Measurements from ENCODE around the gene SPTBN4. TPM values are rescaled to one million over a fixed set of nuclear protein-coding genes. Genes with fewer than 3 reads are reported as not detected.
"Not testable (repeated sequence)": the region's sequence is repeated elsewhere in the genome, so short reads cannot be mapped to it uniquely, and the experiment has no call there.

SPTBN4 gene
- polyA plus RNA-seq, 1 donor, result 3.4 TPM

DNA sequence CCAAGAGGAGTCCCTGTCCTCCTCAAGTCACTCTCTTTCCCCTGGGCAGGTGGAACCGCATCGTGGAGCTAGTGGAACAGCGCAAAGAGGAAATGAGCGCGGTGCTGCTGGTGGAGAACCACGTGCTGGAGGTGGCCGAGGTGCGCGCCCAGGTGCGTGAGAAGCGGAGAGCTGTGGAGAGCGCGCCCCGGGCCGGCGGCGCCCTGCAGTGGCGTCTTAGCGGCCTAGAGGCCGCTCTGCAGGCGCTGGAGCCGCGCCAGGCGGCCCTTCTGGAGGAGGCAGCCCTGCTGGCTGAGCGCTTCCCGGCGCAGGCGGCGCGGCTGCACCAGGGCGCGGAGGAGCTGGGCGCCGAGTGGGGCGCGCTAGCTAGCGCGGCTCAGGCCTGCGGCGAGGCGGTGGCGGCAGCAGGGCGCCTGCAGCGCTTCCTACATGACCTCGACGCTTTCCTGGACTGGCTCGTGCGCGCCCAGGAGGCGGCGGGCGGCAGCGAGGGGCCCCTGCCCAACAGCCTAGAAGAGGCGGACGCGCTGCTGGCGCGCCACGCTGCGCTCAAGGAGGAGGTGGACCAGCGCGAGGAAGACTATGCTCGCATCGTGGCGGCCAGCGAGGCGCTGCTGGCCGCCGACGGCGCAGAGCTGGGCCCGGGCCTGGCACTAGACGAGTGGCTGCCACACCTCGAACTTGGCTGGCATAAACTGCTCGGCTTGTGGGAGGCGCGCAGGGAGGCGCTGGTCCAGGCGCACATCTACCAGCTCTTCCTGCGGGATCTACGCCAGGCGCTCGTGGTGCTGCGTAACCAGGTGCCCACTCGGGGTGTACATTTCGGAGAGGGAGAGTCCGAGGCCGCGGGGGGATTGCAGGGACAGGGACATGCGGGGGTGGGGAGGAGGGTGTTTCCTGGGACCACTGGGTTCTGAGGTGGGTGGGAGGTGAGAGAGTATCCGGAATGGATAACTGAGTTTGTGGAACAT is 52.8 kb downstream of the SPTBN4 start:
- no peak for DNase-seq
- Histone ChIP-seq H3K27me3 (ENCODE audit: control insufficient read depth, insufficient read depth, low read length) (peaks cover 36% of the 10 kb centered on the region), H3K9me3 (ENCODE audit: control insufficient read depth, low read depth, low read length) (no peaks in the 10 kb centered on the region), H3K4me3 (ENCODE audit: low read length) (no peak overlapping the region), H3K27ac (ENCODE audit: low read length) (no peak overlapping the region), H3K4me1 (ENCODE audit: control insufficient read depth, insufficient read depth, low read length) (peaks cover 8% of the 10 kb centered on the region), H3K36me3 (ENCODE audit: control insufficient read depth, insufficient read depth, low read length) (no peaks in the 10 kb centered on the region)
- no CpG with 5 or more reads among the region's 91 CpGs for WGBS (ENCODE audit: insufficient coverage, low lambda C conversion rate)

GRCh38 chr19:40521276-40521675 is 54.5 kb downstream of the SPTBN4 start:
- no peaks in the 10 kb centered on the region for H3K9me3 ChIP-seq (ENCODE audit: control insufficient read depth, low read depth, low read length)
- no peak overlapping the region for H3K27ac ChIP-seq (ENCODE audit: low read length)
- no peak overlapping the region for H3K4me3 ChIP-seq (ENCODE audit: low read length)
- no CpG with 5 or more reads among the region's 8 CpGs for WGBS (ENCODE audit: insufficient coverage, low lambda C conversion rate)
- H3K36me3 ChIP-seq (ENCODE audit: control insufficient read depth, insufficient read depth, low read length), result no peaks in the 10 kb centered on the region
- H3K4me1 ChIP-seq (ENCODE audit: control insufficient read depth, insufficient read depth, low read length), result peaks cover 8% of the 10 kb centered on the region
- H3K27me3 ChIP-seq (ENCODE audit: control insufficient read depth, insufficient read depth, low read length), result peaks cover 26% of the 10 kb centered on the region
- DNase-seq, result no peak

DNA sequence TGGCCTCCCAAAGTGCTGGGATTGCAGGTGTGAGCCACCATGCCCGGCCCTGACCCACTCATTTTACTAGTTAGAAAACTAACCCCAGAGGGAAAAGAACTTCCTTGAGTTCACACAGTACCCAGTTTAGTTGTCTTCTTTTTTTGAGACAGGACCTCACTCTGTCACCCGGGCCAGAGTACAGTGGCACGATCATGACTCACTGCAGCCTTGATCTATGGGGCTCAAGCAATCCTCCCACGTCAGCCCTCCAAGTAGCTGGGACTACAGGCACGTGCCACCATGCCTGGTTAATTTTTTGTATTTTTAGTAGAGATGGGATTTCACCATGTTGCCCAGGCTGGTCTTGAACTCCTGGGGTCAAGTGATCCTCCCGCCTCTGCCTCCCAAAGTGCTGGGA is 55.1 kb downstream of the SPTBN4 start:
- not testable (repeated sequence) for H3K4me1 ChIP-seq (ENCODE audit: control insufficient read depth, insufficient read depth, low read length); H3K4me3 ChIP-seq (ENCODE audit: low read length); DNase-seq; H3K9me3 ChIP-seq (ENCODE audit: control insufficient read depth, low read depth, low read length); H3K36me3 ChIP-seq (ENCODE audit: control insufficient read depth, insufficient read depth, low read length); H3K27ac ChIP-seq (ENCODE audit: low read length)
- peaks cover 26% of the 10 kb centered on the region for H3K27me3 ChIP-seq (ENCODE audit: control insufficient read depth, insufficient read depth, low read length)
- WGBS (ENCODE audit: insufficient coverage, low lambda C conversion rate), result no CpG with 5 or more reads among the region's 6 CpGs

DNA sequence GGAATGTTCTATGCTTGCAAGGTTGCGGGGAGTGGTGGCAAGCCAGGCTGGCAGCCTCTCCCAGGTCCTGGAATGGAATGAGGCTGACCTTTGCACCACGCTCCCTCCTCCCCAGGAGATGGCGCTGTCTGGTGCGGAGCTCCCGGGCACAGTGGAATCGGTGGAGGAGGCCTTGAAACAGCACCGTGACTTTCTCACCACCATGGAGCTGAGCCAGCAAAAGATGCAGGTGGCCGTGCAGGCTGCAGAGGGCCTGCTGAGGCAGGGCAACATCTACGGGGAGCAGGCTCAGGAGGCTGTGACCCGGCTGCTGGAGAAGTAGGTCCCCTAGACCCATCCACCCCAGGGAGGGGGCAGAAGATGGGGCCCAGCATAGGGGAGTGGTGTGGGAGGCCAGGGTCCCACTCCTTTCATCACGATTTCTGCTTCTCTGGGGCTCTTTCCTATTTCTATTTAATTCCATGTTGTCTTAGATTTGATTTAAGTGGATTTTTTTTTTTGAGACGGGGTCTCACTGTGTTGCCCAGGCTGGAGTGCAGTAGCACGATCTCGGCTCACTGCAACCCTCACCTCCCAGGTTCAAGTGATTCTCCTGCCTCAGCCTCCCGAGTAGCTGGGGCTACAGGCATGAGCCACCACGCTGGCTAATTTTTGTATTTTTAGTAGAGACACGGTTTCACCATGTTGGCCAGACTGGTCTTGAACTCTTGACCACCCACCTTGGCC is 56.7 kb downstream of the SPTBN4 start:
- H3K4me1 ChIP-seq (ENCODE audit: control insufficient read depth, insufficient read depth, low read length), result peaks cover 8% of the 10 kb centered on the region
- no peaks in the 10 kb centered on the region for H3K36me3 ChIP-seq (ENCODE audit: control insufficient read depth, insufficient read depth, low read length)
- WGBS (ENCODE audit: insufficient coverage, low lambda C conversion rate), result no CpG with 5 or more reads among the region's 17 CpGs
- no peaks in the 10 kb centered on the region for H3K9me3 ChIP-seq (ENCODE audit: control insufficient read depth, low read depth, low read length)
- H3K27ac ChIP-seq (ENCODE audit: low read length), result peak overlapping the region; percentile 57
- H3K27me3 ChIP-seq (ENCODE audit: control insufficient read depth, insufficient read depth, low read length), result peaks cover 21% of the 10 kb centered on the region
- peak overlapping the region; percentile 8 for H3K4me3 ChIP-seq (ENCODE audit: low read length)
- peak; percentile 93 to 95 for DNase-seq

DNA sequence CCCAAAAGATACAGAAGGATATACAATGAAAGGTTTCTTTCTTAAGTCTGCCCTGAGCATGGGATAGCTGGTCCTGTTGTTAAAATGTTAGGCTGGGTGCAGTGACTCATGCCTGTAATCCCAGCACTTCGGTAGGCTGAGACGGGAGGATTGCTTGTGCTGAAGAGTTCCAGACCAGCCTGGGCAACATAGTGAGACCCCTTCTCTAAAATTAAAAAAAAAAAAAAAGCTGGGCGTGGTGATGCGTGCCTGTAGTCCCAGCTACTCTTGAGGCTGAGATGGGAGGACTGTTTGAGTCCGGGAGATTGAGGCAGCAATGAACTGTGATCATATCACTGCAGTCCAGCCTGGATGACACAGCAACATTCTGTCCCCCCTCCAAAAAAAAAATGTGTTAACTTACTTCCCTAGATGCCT is 57.3 kb downstream of the SPTBN4 start:
- Histone ChIP-seq H3K4me3 (ENCODE audit: low read length) (no peak overlapping the region), H3K36me3 (ENCODE audit: control insufficient read depth, insufficient read depth, low read length) (no peaks in the 10 kb centered on the region), H3K27ac (ENCODE audit: low read length) (no peak overlapping the region), H3K9me3 (ENCODE audit: control insufficient read depth, low read depth, low read length) (no peaks in the 10 kb centered on the region), H3K4me1 (ENCODE audit: control insufficient read depth, insufficient read depth, low read length) (peaks cover 8% of the 10 kb centered on the region), H3K27me3 (ENCODE audit: control insufficient read depth, insufficient read depth, low read length) (peaks cover 15% of the 10 kb centered on the region)
- no peak for DNase-seq
- no CpG with 5 or more reads among the region's 5 CpGs for WGBS (ENCODE audit: insufficient coverage, low lambda C conversion rate)

GRCh38 chr19:40524655-40525054 is 57.9 kb downstream of the SPTBN4 start:
- no peak for DNase-seq
- Histone ChIP-seq H3K4me1 (ENCODE audit: control insufficient read depth, insufficient read depth, low read length) (peaks cover 11% of the 10 kb centered on the region), H3K27ac (ENCODE audit: low read length) (no peak overlapping the region), H3K9me3 (ENCODE audit: control insufficient read depth, low read depth, low read length) (no peaks in the 10 kb centered on the region), H3K36me3 (ENCODE audit: control insufficient read depth, insufficient read depth, low read length) (no peaks in the 10 kb centered on the region), H3K4me3 (ENCODE audit: low read length) (no peak overlapping the region), H3K27me3 (ENCODE audit: control insufficient read depth, insufficient read depth, low read length) (peaks cover 11% of the 10 kb centered on the region)
- WGBS (ENCODE audit: insufficient coverage, low lambda C conversion rate), result no CpG with 5 or more reads among the region's 3 CpGs

DNA sequence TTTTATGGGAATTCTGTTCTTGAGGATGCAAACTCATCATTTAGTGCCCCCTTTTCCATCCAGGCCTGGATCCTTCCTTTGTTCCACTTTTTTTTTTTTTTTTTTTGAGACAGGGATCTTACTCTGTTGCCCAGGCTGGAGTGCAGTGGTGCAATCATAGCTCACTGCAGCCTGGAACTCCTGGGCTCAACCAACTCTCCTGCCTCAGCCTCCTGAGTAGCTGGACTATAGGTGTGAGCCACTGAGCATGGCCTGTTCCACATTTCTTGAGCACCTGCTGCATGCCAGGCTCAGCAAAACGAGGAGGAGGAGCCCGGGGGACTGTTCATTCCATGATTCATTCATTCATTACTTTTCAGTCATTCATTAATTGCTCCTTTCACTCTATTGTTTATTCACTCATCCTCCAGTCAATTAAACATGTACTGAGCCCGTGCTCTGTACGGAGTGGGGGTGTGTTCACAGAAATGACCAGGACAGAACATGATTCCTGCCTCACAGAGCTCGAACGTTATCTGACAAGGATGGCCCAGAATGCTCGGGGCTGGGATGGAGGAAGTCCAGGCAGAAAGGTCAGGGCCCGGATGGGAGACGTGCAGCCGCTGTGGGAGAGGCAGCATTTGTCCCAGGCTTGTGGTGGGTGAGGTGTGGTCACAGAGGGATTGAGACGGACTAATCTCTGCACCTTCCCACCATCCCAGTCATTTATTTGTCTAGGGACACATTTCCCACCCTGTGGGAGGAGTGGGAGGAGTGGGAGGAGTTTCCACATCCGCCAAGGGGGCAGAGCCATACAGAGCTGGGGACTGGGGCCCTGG is 58.6 kb downstream of the SPTBN4 start:
- no peak for DNase-seq
- H3K36me3 ChIP-seq (ENCODE audit: control insufficient read depth, insufficient read depth, low read length), result no peaks in the 10 kb centered on the region
- H3K27me3 ChIP-seq (ENCODE audit: control insufficient read depth, insufficient read depth, low read length), result peaks cover 6% of the 10 kb centered on the region
- no peak overlapping the region for H3K27ac ChIP-seq (ENCODE audit: low read length)
- no peaks in the 10 kb centered on the region for H3K9me3 ChIP-seq (ENCODE audit: control insufficient read depth, low read depth, low read length)
- peaks cover 17% of the 10 kb centered on the region for H3K4me1 ChIP-seq (ENCODE audit: control insufficient read depth, insufficient read depth, low read length)
- H3K4me3 ChIP-seq (ENCODE audit: low read length), result no peak overlapping the region
- WGBS (ENCODE audit: insufficient coverage, low lambda C conversion rate), result 40% methylated on average over 1 of the region's 12 CpGs

GRCh38 chr19:40528078-40528477 is 61.3 kb downstream of the SPTBN4 start:
- no peak for DNase-seq
- H3K4me1 ChIP-seq (ENCODE audit: control insufficient read depth, insufficient read depth, low read length), result peaks cover 19% of the 10 kb centered on the region
- H3K36me3 ChIP-seq (ENCODE audit: control insufficient read depth, insufficient read depth, low read length), result no peaks in the 10 kb centered on the region
- H3K27ac ChIP-seq (ENCODE audit: low read length), result no peak overlapping the region
- H3K4me3 ChIP-seq (ENCODE audit: low read length), result no peak overlapping the region
- no peaks in the 10 kb centered on the region for H3K9me3 ChIP-seq (ENCODE audit: control insufficient read depth, low read depth, low read length)
- peaks cover 16% of the 10 kb centered on the region for H3K27me3 ChIP-seq (ENCODE audit: control insufficient read depth, insufficient read depth, low read length)
- WGBS (ENCODE audit: insufficient coverage, low lambda C conversion rate), result no CpG with 5 or more reads among the region's 6 CpGs

DNA sequence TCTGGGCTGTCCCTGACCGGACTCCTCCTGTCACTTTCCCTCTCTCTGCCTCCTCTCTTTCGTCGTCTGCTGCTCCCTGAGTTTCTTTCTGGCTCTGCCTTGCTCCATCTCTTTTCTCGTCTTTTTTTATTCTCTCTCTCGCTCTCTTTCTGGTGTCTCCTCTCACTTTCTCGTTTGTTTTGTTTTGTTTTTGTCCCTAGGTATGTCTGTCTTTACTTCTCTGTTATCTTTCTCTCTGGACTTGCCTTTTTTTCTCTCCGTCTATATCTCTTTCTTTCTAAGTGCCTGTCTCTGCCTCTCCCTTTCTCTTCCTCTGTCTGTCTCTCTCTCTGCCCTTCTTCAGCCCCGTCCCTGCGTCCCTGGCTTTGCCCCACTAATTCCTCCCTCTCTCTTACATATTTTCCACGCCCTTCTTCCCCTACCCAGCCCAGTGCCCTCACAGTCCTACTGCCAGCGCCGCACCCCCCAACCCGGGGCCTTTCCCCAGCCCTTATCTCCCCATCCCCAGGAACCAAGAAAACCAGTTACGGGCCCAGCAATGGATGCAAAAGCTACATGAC is 61.8 kb downstream of the SPTBN4 start:
- WGBS (ENCODE audit: insufficient coverage, low lambda C conversion rate), result 81% methylated on average over 9 of the region's 14 CpGs
- H3K4me3 ChIP-seq (ENCODE audit: low read length), result no peak overlapping the region
- H3K36me3 ChIP-seq (ENCODE audit: control insufficient read depth, insufficient read depth, low read length), result no peaks in the 10 kb centered on the region
- peaks cover 1% of the 10 kb centered on the region for H3K9me3 ChIP-seq (ENCODE audit: control insufficient read depth, low read depth, low read length)
- DNase-seq, result no peak
- H3K4me1 ChIP-seq (ENCODE audit: control insufficient read depth, insufficient read depth, low read length), result peaks cover 13% of the 10 kb centered on the region
- no peak overlapping the region for H3K27ac ChIP-seq (ENCODE audit: low read length)
- H3K27me3 ChIP-seq (ENCODE audit: control insufficient read depth, insufficient read depth, low read length), result peaks cover 19% of the 10 kb centered on the region

Data from large intestine (tissue), 3 donors.